Natural killer cell (primary cell): ENCODE data around the gene POLR2M. TPM values are rescaled to one million over a fixed set of nuclear protein-coding genes. Genes with fewer than 3 reads are reported as not detected.

Experiments
- ATAC-seq, 3 donors: fragments of 150-1000 bp in 2 of 3; fragments of 200-7000 bp in 1 of 3; cut with Tn5 transposase; 1 replicate in 1 of 3; 2 replicates in 2 of 3; pipeline ENCODE4 v1.10.0; 2021; ENCODE audit warnings: mild to moderate bottlenecking in 2 of 3, moderate library complexity in 2 of 3
- DNase-seq, 2 donors: peaks; one replicate each; pipeline versions ENCODE4 v3.0.0 to v3.0.0-alpha.2; 2013 to 2021; ENCODE audit warnings: mixed read lengths in 1 of 2
- H3K27ac ChIP-seq: one replicate; pipeline ENCODE4 v1.5.1; 2013; ENCODE audit warnings: mild to moderate bottlenecking, low read length
- H3K27me3 ChIP-seq: one replicate; pipeline ENCODE4 v1.6.1; 2013; ENCODE audit warnings: low read length; ENCODE audit not compliant: control insufficient read depth, insufficient read depth
- H3K36me3 ChIP-seq: one replicate; pipeline ENCODE4 v1.6.1; 2013; ENCODE audit warnings: low read length; ENCODE audit not compliant: control insufficient read depth, insufficient read depth
- H3K4me1 ChIP-seq: one replicate; pipeline ENCODE4 v1.6.1; 2013; ENCODE audit warnings: low read length; ENCODE audit not compliant: control insufficient read depth, insufficient read depth
- H3K4me3 ChIP-seq: one replicate; pipeline ENCODE4 v1.5.1; 2013; ENCODE audit warnings: low read length
- H3K9me3 ChIP-seq: one replicate; pipeline ENCODE4 v1.6.1; 2013; ENCODE audit warnings: low read length; ENCODE audit not compliant: control insufficient read depth, insufficient read depth
- H3K27ac Mint-ChIP-seq, 2 donors: one replicate each; pipeline ENCODE4 v1.8.0; 2022; ENCODE audit warnings: mild to moderate bottlenecking in 2 of 2, mixed read lengths in 2 of 2, moderate library complexity in 1 of 2
- H3K27me3 Mint-ChIP-seq, 2 donors: one replicate each; pipeline ENCODE4 v1.8.0; 2022; ENCODE audit warnings: low read depth in 2 of 2, mixed read lengths in 2 of 2
- H3K36me3 Mint-ChIP-seq: one replicate; pipeline ENCODE4 v1.8.0; 2022; ENCODE audit warnings: mixed read lengths
- H3K4me1 Mint-ChIP-seq, 2 donors: one replicate each; pipeline ENCODE4 v1.8.0; 2022; ENCODE audit warnings: mixed read lengths in 2 of 2
- H3K4me3 Mint-ChIP-seq: one replicate; pipeline ENCODE4 v1.8.0; 2022; ENCODE audit warnings: mild to moderate bottlenecking, moderate library complexity, mixed read lengths
- H3K9me3 Mint-ChIP-seq, 2 donors: one replicate each; pipeline ENCODE4 v1.8.0; 2022; ENCODE audit warnings: mixed read lengths in 2 of 2
- CTCF ChIP-seq: fragments of 200-600 bp; IDR thresholded peaks from one replicate; pipeline ENCODE4 v1.8.0; 2022; ENCODE audit warnings: antibody characterized with exemption
- WGBS: methylation state at CpG from one replicate; pipeline ENCODE4 v1.1.7; 2013; ENCODE audit warnings: missing lambda C conversion rate; ENCODE audit not compliant: insufficient coverage; 5-methylcytosine and 5-hydroxymethylcytosine counted together
- intact Hi-C: fragments of 100-400 bp; cut with micrococcal nuclease; formaldehyde crosslinking; loops from one replicate; pipeline ENCODE4 v1.14.2; 2022
- total RNA-seq, 4 donors: library from RNA; stranded (reverse); fragments of 120-200 nt in 1 of 4; gene quantifications; one replicate each; pipeline versions ENCODE4 v1.2.3 to v1.2.4, GENCODE V29; 2013 to 2022

The POLR2M gene
- total RNA-seq, 3 donors from 2014 or later (not counting 1 experiment from before 2014, with no cell fraction given): 74.0 to 109 (median 94.9) TPM

GRCh38 chr15:57752436-57752835 lies 45.9 kb downstream of the POLR2M start:
- Mint-ChIP-seq H3K36me3 (no peaks in the 10 kb centered on the region), H3K27me3 (peaks cover 0 to 3% of the 10 kb centered on the region in 2 donors), H3K9me3 (no peaks in the 10 kb centered on the region), H3K4me3 (no peak overlapping the region), H3K4me1 (no peaks in the 10 kb centered on the region), H3K27ac (no peak overlapping the region)
- no peak for ATAC-seq
- no peaks in the 10 kb centered on the region for H3K4me1 ChIP-seq
- WGBS: 82% methylated on average over 9 of the region's 9 CpGs
- no peak overlapping the region for H3K27ac ChIP-seq
- no peaks in the 10 kb centered on the region for H3K27me3 ChIP-seq
- H3K9me3 ChIP-seq: no peaks in the 10 kb centered on the region
- H3K4me3 ChIP-seq: no peak overlapping the region
- intact Hi-C loops: loop anchor here (10.0 kb wide), 1 partner anchor 62 kb away; no protein-coding TSS in a partner anchor
- no peak for TF ChIP-seq CTCF
- no peaks in the 10 kb centered on the region for H3K36me3 ChIP-seq
- DNase-seq: no peak

GRCh38 chr15:57752840-57753239 lies 46.3 kb downstream of the POLR2M start:
- TF ChIP-seq CTCF: no peak
- Mint-ChIP-seq H3K4me1 (no peaks in the 10 kb centered on the region), H3K9me3 (no peaks in the 10 kb centered on the region), H3K36me3 (no peaks in the 10 kb centered on the region), H3K4me3 (no peak overlapping the region), H3K27me3 (peaks cover 0 to 3% of the 10 kb centered on the region in 2 donors), H3K27ac (no peak overlapping the region)
- no peak overlapping the region for H3K27ac ChIP-seq
- H3K27me3 ChIP-seq: no peaks in the 10 kb centered on the region
- no peak for DNase-seq
- 90% methylated on average over 9 of the region's 9 CpGs for WGBS
- H3K9me3 ChIP-seq: no peaks in the 10 kb centered on the region
- no peak for ATAC-seq
- intact Hi-C loops: loop anchor here (10.0 kb wide), 1 partner anchor 62 kb away; no protein-coding TSS in a partner anchor
- no peak overlapping the region for H3K4me3 ChIP-seq
- no peaks in the 10 kb centered on the region for H3K36me3 ChIP-seq
- H3K4me1 ChIP-seq: no peaks in the 10 kb centered on the region

- Histone ChIP-seq H3K36me3 (no peaks in the 10 kb centered on the region), H3K9me3 (no peaks in the 10 kb centered on the region), H3K27ac (no peak overlapping the region), H3K4me1 (no peaks in the 10 kb centered on the region), H3K27me3 (no peaks in the 10 kb centered on the region), H3K4me3 (no peak overlapping the region)
- Mint-ChIP-seq H3K9me3 (no peaks in the 10 kb centered on the region), H3K4me1 (no peaks in the 10 kb centered on the region), H3K36me3 (no peaks in the 10 kb centered on the region), H3K27ac (no peak overlapping the region), H3K4me3 (no peak overlapping the region), H3K27me3 (no peaks in the 10 kb centered on the region)
- DNase-seq (no peak), ATAC-seq (no peak)
- no peak for TF ChIP-seq CTCF
- intact Hi-C loops: loop anchor here (10.0 kb wide), 1 partner anchor 58 kb away; no protein-coding TSS in a partner anchor
- WGBS: 99% methylated on average over 3 of the region's 3 CpGs
Observed at GRCh38 chr15:57756466-57756865, 50.0 kb downstream of the POLR2M start.

- intact Hi-C loops: loop anchor here (10.0 kb wide), 1 partner anchor 56 kb away; no protein-coding TSS in a partner anchor
- Mint-ChIP-seq H3K9me3 (no peaks in the 10 kb centered on the region), H3K4me1 (no peaks in the 10 kb centered on the region), H3K4me3 (no peak overlapping the region), H3K36me3 (no peaks in the 10 kb centered on the region), H3K27me3 (peaks cover 7 to 10% of the 10 kb centered on the region in 2 donors), H3K27ac (no peak overlapping the region)
- Histone ChIP-seq H3K4me3 (no peak overlapping the region), H3K9me3 (no peaks in the 10 kb centered on the region), H3K27ac (no peak overlapping the region), H3K27me3 (no peaks in the 10 kb centered on the region), H3K36me3 (no peaks in the 10 kb centered on the region), H3K4me1 (no peaks in the 10 kb centered on the region)
- DNase-seq (no peak), ATAC-seq (no peak)
- 87% methylated on average over 3 of the region's 3 CpGs for WGBS
- TF ChIP-seq CTCF: no peak
Observed at GRCh38 chr15:57758560-57758959, 52.0 kb downstream of the POLR2M start.
